ENCODE data around the gene RBM26. TPM values are rescaled to one million over a fixed set of nuclear protein-coding genes. Genes with fewer than 3 reads are reported as not detected.
A peak's percentile ranks its signal among the peaks of the same experiment; 100 is the strongest.

RBM26 gene
- total and polyA plus RNA-seq, 2 donors (not counting 1 experiment from before 2014, with no cell fraction given), result 19.9 to 20.3 TPM

GRCh38 chr13:79349011-79349410 is 57.0 kb downstream of the RBM26 start:
- Histone ChIP-seq H3K27ac (ENCODE audit: insufficient read depth, low read length) (no peak overlapping the region), H3K4me3 (replicated peaks in 1 of 4; ENCODE audit: control extremely low read depth in 1 of 4, insufficient read depth in 1 of 4, low read depth in 3 of 4, low read length in 4 of 4) (no peak overlapping the region), H3K4me2 (ENCODE audit: extremely low read depth, insufficient read depth, low read length) (no peak overlapping the region), H4K20me1 (ENCODE audit: control insufficient read depth, extremely low read depth, insufficient read depth, low read length) (no peaks in the 10 kb centered on the region), H3K4me1 (ENCODE audit: control insufficient read depth, extremely low read depth, insufficient read depth, low read length) (no peaks in the 10 kb centered on the region), H3K9ac (ENCODE audit: insufficient read depth, low read length) (no peak overlapping the region), H3K36me3 (ENCODE audit: control insufficient read depth, insufficient read depth, low read length) (peaks cover 2% of the 10 kb centered on the region), H3K9me3 (ENCODE audit: control insufficient read depth, insufficient read depth, low read depth, low read length) (no peaks in the 10 kb centered on the region), H3K27me3 (ENCODE audit: control insufficient read depth, insufficient read depth, low read length) (no peaks in the 10 kb centered on the region), H2AFZ (ENCODE audit: low read length) (no peak overlapping the region), H3K79me2 (ENCODE audit: control insufficient read depth, insufficient read depth, low read length) (no peaks in the 10 kb centered on the region)
- TF ChIP-seq CTCF (conservative IDR thresholded peaks at IDR 0.05 in 1 of 2, IDR thresholded peaks at IDR 0.05 in 1 of 2; ENCODE audit: low read depth in 1 of 2, low read length in 2 of 2) (no peak), EZH2 (IDR thresholded peaks at IDR 0.05; ENCODE audit: low read length, missing control alignments) (no peak)
- DNase-seq (ENCODE audit: low read depth in 2 of 2), result peak; percentile 30 to 68

- H2AFZ ChIP-seq (ENCODE audit: low read length), result no peak overlapping the region
- H3K27ac ChIP-seq (ENCODE audit: insufficient read depth, low read length), result no peak overlapping the region
- no peak for TF ChIP-seq EZH2 (IDR thresholded peaks at IDR 0.05; ENCODE audit: low read length, missing control alignments)
- TF ChIP-seq CTCF (conservative IDR thresholded peaks at IDR 0.05 in 1 of 2, IDR thresholded peaks at IDR 0.05 in 1 of 2; ENCODE audit: low read depth in 1 of 2, low read length in 2 of 2), result no peak
- H3K9me3 ChIP-seq (ENCODE audit: control insufficient read depth, insufficient read depth, low read depth, low read length), result no peaks in the 10 kb centered on the region
- peak in 1 of 2 donors; percentile 28 for DNase-seq (ENCODE audit: low read depth in 2 of 2)
- H3K4me3 ChIP-seq (replicated peaks in 1 of 4; ENCODE audit: control extremely low read depth in 1 of 4, insufficient read depth in 1 of 4, low read depth in 3 of 4, low read length in 4 of 4), result no peak overlapping the region
- H3K27me3 ChIP-seq (ENCODE audit: control insufficient read depth, insufficient read depth, low read length), result no peaks in the 10 kb centered on the region
- H3K79me2 ChIP-seq (ENCODE audit: control insufficient read depth, insufficient read depth, low read length), result no peaks in the 10 kb centered on the region
- peaks cover 2% of the 10 kb centered on the region for H3K36me3 ChIP-seq (ENCODE audit: control insufficient read depth, insufficient read depth, low read length)
- no peaks in the 10 kb centered on the region for H4K20me1 ChIP-seq (ENCODE audit: control insufficient read depth, extremely low read depth, insufficient read depth, low read length)
- H3K4me1 ChIP-seq (ENCODE audit: control insufficient read depth, extremely low read depth, insufficient read depth, low read length), result no peaks in the 10 kb centered on the region
- no peak overlapping the region for H3K4me2 ChIP-seq (ENCODE audit: extremely low read depth, insufficient read depth, low read length)
- no peak overlapping the region for H3K9ac ChIP-seq (ENCODE audit: insufficient read depth, low read length)
Measured at GRCh38 chr13:79346300-79346914, 59.6 kb downstream of the RBM26 start.

- no peaks in the 10 kb centered on the region for H3K9me3 ChIP-seq (ENCODE audit: control insufficient read depth, insufficient read depth, low read depth, low read length)
- no peaks in the 10 kb centered on the region for H3K79me2 ChIP-seq (ENCODE audit: control insufficient read depth, insufficient read depth, low read length)
- no peak overlapping the region for H3K4me3 ChIP-seq (replicated peaks in 1 of 4; ENCODE audit: control extremely low read depth in 1 of 4, insufficient read depth in 1 of 4, low read depth in 3 of 4, low read length in 4 of 4)
- DNase-seq (ENCODE audit: low read depth in 2 of 2), result no peak
- H2AFZ ChIP-seq (ENCODE audit: low read length), result no peak overlapping the region
- H3K27ac ChIP-seq (ENCODE audit: insufficient read depth, low read length), result no peak overlapping the region
- no peaks in the 10 kb centered on the region for H3K4me1 ChIP-seq (ENCODE audit: control insufficient read depth, extremely low read depth, insufficient read depth, low read length)
- H3K9ac ChIP-seq (ENCODE audit: insufficient read depth, low read length), result no peak overlapping the region
- no peaks in the 10 kb centered on the region for H4K20me1 ChIP-seq (ENCODE audit: control insufficient read depth, extremely low read depth, insufficient read depth, low read length)
- no peaks in the 10 kb centered on the region for H3K27me3 ChIP-seq (ENCODE audit: control insufficient read depth, insufficient read depth, low read length)
- H3K4me2 ChIP-seq (ENCODE audit: extremely low read depth, insufficient read depth, low read length), result no peak overlapping the region
- TF ChIP-seq EZH2 (IDR thresholded peaks at IDR 0.05; ENCODE audit: low read length, missing control alignments) (no peak), CTCF (conservative IDR thresholded peaks at IDR 0.05 in 1 of 2, IDR thresholded peaks at IDR 0.05 in 1 of 2; ENCODE audit: low read depth in 1 of 2, low read length in 2 of 2) (no peak)
- H3K36me3 ChIP-seq (ENCODE audit: control insufficient read depth, insufficient read depth, low read length), result peaks cover 4% of the 10 kb centered on the region
Measured at GRCh38 chr13:79341202-79341601, 64.9 kb downstream of the RBM26 start.

Measured in fibroblast of lung (primary cell).